Stimulated activated CD4-positive, alpha-beta T cell treated with anti-CD3 and anti-CD28 coated beads, Interleukin-1b, Interleukin-23, amount 100 ng/mL, for 4 hours (primary cell): Measurements from ENCODE around the gene PARP1.
"Not testable (repeated sequence)": the region's sequence is repeated elsewhere in the genome, so short reads cannot be mapped to it uniquely, and the experiment has no call there.

Experiments used
- DNase-seq, 2 donors: peaks; one replicate each; pipeline ENCODE4 v3.0.0-alpha.2; 2020; ENCODE audit warnings: low read depth in 2 of 2

PARP1 gene

DNA sequence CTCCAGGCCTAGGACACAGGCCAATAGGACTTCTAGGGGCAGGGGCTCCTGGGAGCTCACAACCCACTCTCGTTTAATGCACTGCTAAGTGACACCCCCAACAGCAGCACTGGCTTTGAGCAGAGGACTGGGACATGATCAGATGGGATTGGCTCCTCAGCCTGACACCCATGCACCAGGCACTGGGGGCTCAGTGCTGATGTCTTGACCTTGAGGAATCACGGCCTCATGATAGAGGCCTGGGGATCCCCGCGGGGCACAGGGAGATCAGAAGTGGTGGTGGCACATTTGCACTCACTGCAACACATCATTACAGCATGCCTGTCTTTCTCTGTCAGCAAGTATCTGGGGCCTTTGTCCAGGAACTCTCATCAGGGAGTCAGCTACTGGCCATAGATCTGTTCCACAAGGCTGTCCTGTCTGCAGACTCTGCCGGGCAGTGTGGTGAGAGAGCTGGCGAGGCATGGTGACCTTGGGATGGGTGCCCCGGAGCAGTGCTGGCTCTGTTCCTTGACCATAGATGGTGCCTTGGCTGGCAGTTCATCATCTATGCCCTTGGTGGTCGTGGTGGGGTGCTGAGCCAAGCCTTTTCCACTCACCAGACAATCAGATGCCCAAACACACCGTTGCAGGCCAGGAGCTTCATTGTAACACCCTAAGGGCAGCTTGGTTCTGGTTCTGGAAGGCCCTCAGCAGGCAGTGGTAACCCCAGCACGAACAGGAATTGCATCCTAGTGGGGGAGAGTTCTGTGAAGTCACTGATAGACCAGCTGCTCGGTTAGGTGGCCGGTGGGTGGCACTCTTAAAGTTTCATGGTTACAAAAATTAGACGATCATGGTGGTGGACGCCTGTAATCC lies 22.2 kb upstream of the PARP1 start:
- no peak for DNase-seq

DNA sequence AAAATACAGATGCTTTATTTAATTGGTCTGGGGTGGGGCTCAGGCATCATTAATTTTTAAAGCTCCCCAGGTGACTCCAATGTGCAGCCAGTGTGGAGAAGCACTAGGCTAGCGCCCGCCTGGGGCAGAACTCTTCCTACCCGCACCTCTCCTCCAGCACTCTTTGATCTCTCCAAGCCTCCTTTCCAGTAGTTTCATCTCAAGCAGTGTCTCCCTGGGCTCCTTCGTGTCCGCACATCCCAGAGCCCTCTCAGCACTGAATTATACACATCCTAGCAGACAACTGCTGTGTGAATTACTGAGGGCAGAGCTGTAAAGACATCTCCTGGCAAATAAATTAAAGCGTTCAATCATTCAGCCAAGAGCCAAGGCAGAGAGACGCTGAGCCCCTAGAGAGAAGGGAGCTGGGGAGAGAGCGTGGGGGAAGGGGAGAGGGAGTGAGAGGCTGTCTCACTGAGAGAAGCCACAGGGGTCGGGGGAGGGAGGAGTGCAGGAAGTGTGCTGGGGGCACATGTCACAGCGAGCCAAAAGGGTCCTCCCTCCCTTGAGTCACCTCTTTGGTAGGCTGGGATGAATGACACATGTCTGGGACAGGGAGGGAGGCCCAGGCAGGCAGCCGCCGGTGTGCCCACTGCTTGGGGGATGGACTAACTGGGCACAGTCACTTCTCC lies 21.0 kb upstream of the PARP1 start:
- DNase-seq: no peak

DNA sequence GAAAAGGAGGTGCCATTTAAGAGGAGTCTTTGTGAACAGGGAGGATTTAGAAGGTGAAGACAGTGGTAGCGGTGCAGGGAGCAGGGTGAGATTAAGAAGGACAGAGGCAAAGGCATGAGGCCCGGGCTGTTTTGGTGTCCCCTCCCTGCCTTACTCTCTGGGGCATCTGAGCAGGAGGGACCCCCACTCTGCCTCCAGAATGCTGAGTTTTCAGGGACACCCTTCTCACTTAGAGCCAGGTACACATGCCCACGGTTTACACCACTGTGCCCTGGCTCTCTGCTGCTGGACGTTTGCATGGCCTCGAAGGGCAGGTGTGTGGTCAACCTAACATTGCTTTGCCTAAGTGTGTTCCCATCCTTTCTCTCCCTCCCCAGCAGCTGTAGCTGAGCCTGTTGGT lies 20.5 kb upstream of the PARP1 start:
- DNase-seq: no peak

DNA sequence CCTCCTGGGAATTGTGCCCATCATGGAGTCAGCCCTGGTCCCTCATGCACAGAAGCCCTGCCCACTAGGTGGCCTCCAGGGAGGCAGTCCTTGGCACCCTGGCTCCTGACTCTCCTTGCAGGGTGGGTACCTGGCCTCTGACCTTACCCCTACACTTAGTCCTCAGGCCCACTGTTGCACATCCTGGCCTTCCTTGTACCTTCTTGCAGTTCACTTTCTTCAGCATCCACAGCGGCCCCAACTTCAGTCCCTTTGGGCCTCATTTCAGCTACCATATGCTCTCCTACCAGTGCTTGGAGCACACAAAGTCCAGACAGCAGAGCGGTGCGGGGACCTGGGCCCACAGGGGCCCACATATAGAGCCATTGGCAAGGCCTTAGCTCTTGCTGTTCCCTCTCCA lies 19.2 kb upstream of the PARP1 start:
- no peak for DNase-seq

DNA sequence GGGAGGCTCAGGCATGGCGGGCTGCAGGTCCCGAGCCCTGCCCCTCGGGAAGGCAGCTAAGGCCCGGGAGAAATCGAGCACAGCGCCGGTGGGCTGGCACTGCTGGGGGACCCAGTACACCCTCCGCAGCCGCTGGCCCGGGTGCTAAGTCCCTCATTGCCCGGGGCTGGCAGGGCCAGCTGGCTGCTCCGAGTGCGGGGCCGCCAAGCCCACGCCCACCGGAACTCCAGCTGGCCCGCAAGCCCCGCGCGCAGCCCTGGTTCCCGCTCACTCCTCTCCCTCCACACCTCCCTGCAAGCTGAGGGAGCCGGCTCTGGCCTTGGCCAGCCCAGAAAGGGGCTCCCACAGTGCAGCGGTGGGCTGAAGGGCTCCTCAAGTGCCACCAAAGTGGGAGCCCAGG lies 18.5 kb upstream of the PARP1 start:
- DNase-seq: not testable (repeated sequence)

DNA sequence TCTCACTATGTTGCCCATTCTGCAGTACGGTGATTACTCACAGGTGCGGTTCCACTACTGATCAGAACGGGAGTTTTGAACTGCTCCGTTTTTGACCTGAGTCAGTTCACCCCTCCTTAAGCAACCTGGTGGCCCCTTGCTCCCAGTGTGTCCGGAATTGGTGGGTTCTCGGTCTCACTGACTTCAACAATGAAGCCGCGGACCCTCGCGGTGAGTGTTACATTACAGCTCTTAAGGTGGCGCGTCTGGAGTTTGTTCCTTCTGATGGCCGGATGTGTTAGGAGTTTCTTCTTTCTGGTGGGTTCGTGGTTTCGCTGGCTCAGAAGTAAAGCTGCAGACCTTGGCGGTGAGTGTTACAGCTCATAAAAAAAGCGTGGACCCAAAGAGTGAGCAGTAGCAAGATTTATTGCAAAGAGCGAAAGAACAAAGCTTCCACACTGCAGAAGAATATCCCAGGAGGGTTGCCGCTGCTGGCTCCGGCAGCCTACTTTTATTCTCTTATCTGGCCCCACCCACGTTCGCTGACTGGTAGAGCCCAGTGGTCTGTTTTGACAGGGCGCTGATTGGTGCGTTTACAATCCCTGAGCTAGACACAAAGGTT lies 17.6 kb upstream of the PARP1 start:
- DNase-seq: peak in 1 of 2 donors; percentile 8

DNA sequence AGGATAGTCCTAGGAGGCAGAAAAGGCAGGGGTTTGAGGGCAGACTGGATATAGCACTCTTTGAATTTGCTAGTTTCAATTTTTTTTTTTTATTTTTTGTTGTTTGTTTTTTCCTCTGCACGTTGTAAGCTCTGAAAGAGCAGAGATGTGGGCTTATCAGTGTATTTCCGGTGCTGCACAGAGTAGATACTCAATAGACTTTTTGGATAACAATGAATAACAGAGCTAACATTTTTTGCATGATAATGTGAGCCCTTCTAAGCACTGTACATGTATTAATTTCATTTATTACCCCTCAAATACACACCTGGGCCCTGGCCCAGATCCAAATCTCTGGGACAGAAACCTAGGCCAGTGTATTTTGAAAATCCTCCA lies 17.1 kb upstream of the PARP1 start:
- DNase-seq: no peak

DNA sequence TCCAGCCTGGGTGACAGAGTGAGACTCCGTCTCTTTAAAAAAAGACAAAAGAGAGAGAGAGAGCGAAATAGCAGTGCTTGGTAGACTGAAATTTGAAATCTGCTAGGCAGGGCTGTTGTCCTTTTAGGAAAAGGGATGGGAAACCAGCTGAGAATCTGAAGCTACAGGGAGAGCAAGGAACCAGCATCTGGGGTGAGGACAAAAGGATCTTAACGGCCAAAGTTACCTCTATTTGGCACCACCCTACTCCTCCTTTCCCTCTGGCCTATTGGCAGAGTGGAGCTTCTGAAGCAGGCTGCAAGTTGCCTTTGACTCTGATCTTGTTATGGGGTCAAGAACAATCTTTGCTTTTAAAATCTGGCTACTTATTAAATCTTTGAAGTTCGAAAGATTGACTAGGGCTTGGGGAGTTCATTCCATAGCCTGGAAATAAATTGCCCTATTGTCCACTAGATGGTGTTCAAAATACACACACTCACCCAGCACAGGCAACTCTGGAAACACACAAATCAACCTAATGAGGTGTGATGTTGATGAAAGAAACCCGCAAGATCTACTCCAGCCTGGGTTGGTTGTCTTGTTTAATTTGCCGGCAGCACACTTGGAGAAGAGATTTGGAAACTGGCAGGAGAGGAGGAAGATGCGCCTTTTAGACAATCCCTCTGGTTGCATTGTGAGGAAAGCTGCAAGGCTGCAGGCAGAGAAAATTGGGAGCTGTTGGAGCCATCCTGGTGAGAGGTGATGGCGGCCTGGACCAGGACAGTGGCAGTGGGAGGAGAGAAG lies 16.5 kb upstream of the PARP1 start:
- DNase-seq: no peak

DNA sequence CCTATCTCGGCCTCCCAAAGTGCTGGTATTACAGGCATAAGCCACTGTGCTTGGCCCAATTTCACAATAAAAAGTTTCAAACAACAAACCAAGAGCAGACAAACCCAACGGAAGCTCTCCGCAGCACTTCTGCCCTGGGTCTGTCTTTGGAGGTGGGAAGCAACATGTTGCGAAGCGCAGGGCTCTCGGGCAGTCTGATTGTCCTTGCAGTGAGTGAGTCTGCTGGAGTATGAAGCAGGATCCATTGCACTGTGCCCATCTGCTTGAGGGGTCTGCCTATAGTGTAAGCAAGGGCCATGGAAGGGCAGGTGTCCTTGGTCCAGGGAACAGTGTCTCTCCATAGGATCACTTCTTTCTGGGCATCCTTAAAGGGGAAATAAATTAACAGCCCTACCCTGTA lies 14.6 kb upstream of the PARP1 start:
- no peak for DNase-seq

DNA sequence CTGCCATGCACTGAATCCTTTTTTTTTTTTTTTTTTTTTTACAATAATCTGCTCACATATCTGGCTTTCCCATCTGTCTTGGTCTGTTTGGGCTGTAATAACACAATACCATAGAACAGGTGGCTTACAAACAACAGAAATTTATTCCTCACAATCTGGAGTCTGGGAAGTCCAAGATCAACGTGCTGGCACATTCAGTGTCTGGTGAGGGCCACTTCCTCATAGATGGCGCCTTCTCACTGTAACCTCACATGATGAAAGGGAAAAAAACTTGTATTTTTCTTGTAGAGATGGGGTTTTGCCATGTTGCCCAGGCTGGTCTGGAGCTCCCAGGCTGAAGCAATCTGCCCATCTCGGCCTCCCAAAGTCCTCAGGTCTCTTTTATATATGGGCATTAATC lies 13.0 kb upstream of the PARP1 start:
- DNase-seq: no peak

DNA sequence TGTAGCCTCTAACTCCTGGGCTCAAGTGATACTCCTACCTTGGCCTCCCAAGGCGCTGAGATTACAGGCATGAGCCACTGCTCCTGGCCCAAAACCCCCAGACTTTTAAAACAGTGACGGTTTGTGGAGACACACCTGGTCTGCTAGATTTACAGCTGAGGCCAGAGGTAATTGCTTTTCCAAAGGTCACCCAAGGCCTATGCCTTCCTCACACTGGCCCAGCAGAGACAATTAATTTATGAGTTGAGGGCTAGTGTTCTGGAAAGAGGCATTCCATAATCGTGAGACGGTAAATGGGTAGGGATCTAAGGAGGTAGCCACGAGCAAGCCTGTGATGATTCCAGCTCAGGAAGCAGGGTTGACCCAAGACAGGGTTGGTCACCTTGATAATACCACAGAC lies 12.4 kb upstream of the PARP1 start:
- no peak for DNase-seq

DNA sequence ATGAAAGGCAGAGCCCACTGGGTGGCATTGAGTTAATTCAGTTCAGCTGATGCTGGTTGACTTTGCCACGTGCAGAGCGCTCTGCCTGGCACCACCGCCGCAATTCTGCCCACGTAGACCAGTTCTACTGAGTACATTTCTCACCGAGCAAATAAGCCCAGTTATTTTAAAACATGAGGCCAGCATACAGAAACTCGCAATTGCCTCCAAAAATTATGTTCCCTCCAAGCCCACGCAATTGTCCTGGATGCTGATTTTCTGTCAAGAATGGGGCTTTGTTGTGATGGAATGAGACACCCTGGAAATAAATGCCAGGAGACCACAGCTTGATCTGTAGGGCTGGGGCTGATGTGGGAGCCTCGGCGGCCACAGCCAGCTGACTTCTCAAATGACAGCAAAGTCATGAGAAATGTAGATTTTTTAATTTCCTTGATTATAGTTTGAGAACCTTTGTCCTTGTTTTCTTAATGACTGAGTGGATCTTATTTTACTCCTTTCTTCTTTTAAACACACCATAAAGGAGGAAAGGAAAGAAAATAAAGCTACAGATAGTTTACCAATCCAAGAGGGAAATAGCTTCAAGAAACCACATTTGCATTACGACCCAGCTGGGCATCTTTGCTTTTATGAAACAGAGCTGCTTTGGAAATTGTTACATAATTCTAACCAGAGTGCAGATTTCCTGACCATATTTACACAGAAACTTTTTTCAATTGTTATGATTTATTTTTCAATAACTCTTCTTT lies 11.6 kb upstream of the PARP1 start:
- DNase-seq: no peak

DNA sequence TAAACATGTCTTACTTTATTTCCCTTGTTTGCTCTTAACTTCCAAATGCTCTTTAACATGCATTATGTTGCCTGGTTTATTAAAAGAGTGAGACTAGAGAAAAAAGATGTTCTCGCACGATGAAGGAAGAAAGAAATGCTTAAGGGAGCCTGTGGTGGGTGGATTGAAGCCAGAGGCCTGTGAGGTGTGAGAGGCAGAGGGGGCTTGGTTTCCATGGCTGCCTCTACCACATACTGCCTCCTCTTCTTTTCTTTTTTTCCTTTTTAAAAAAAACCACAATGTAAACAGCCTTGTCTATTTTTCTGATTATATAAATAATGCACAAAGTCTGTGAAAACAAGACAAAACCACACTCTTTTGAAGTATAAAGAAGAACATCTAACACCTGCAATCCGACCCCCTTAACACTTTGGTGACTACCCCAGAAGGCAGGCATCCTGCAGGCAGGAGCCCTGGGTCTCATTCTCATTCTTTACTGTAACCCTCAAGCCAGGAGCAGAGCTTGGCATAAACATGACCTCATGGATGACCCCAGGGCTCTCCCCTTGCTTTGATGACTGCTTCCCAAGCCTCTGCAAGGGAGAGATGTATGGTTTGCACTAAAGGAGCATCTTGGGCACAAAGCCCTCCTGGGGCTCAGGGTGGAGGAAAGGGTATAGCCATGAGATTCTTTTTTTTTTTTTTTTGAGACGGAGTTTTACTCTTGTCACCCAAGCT lies 10.1 kb upstream of the PARP1 start:
- no peak for DNase-seq

DNA sequence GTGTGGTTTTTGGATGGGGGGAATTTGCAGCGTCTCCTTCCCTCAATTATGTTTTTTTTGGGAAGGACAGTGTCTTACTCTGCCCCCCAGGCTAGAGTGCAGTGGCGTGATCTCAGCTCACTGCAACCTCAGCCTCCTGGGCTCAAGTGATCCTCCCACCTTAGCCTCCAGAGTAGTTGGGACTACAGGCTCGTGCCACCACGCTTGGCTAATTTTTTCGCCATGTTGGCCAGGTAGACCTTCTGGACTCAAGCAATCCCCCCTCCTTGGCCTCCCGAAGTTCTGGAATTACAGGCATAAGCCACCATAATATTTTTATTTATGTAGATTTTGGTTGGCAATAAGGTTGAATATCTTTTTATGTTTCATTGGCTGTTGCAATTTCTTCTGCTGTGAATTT lies 9.5 kb upstream of the PARP1 start:
- DNase-seq: no peak

DNA sequence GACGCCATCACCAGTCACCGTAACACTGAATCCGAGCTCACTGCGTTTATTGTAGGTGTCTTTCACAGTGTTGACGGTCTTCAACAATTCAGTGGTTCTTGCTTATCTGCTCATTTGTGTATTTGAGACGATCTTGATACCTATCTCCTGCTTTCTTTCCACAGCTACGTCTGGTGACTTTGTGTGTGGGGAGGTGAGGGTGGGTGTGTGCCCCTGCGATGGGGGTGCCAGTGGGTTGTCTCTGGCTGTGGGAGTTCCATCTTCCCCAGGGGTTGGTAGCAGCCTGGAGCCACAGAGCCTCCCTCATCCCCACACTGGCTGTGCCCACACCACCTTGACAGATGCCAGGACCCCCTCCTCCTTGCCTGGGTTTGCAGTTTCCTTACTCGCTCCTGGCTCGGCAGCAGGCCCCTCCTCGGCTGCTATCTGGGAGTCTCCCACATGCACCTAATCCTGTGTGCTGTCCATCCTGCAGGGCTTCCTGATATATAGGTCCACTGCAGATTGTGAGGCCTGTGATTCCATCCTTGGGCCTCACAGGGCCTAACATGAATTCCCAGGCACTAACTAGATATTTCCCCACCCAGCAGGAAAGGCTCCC lies 6.3 kb upstream of the PARP1 start:
- no peak for DNase-seq

DNA sequence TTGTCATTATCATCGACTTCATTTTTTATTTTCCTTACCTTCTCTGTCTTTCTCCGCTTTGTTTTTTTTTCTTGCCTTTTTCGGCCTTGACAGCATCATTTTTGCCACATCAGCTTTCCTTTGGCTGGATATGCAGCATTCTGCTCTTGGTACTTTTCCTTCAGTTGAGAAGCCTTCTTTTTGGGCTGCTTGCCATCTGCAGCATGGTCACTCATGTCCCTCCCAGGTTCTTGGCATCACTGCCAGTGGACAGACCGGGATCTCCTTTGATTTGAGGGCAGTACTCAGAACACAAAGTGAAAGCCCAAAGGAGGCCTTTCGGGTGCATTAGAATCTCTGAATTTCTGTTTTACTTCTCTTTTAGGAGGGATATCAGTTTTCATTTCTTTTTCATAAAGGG lies 3.7 kb upstream of the PARP1 start:
- no peak for DNase-seq

DNA sequence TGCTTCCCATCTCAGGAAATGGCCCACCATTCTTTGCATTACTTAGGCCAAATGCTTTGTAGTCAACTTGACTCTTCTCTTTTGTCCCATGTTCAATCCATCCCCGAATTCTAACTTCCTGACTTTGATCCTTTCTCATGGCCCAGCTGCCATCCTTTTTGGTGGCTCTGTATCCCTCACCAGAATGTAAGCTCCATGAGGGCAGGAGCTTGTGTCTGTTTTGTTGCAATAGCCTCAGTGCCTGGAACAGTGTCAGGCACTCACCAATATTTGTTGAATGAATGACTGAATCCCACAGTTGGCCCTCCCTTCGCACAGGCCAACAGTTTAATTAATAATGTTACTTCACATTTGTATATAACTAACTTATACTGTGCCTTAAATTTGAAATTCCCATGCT lies 3.1 kb upstream of the PARP1 start:
- DNase-seq: no peak

DNA sequence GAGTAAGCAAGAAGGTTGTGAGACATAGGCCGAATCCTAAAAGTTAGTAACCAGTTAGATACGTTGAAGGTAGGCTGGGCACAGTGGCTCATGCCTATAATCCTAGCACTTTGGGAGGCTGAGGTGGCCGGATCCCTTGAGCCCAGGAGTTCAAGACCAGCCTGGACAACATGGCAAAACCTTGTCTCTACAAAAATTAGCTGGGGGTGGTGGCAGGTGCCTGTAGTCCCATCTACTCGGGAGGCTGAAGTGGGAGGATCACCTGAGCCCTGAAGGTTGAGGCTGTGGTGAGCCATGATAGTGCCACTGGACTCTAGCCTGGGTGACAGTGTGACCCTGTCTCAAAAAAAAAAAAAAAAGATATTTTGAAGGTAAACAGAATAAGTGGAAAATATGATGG lies 1.5 kb upstream of the PARP1 start:
- DNase-seq: no peak

DNA sequence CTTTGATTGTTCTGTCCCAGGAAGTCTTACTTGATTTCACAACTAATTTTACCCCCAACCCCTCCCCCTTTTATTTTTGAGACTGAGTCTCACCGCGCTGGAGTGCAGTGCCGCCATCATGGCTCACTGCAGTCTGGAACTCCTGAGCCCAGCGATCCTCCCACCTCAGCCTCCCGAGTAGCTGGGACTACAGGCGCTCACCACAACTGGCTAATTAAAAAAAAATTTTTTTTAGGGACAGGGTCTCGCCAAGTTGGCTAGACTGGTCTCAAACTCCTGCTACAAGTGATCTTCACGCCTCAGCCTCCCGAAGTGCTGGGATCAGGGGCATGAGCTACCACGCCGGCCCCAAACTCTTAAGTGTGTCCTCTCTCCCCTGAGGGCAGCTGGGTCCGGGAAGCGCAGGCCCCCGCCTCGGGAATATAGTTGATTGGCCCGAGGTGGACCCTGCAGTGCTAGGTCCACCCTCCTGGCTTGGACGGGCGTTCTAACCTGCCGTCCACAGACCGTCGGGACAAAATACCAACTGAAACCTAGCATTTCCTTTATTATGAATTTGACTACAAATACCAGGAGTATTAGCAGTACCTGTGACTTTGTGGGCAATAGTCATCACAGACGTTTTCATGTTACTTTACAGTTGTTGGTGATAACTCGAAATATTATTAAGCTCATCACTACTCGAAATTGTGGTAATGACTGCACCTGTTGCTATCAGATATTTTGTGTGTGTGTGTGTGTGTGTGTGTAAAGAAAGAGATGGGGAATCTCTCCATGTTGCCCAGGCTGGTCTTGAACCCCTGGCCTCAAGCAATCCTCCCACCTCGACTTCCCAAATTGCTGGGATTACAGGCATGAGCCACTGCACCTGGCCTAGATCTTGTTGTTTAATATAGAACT lies 642 bp upstream of the PARP1 start:
- no peak for DNase-seq

DNA sequence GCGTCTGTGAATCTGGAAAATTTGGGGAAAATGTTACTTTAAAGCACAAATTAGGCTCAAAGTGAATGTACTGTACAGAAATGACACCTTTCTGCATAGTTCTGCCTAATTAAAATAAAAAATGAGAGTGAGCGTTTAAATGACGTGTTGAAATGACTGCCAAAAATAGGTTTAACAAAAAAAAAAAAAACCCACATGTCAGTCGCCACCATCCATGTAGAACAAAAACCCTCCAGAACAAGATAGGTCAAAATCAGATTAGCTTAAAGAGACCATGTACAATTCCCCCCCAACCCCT lies 745 bp downstream of the PARP1 start:
- no peak for DNase-seq
